ENCODE results near the gene METTL8. TPM values are rescaled to one million over a fixed set of nuclear protein-coding genes. Genes with fewer than 3 reads are reported as not detected.

Gene METTL8
- polyA plus RNA-seq, 3 donors = 3.3 to 9.8 (median 6.9) TPM

GRCh38 chr2:171365232-171365631 is 68.6 kb downstream of the METTL8 start:
- Histone ChIP-seq H3K36me3 (replicated peaks in 1 of 2; ENCODE audit: control insufficient read depth in 1 of 2, insufficient read depth in 2 of 2, low read length in 2 of 2) (no peaks in the 10 kb centered on the region), H3K27ac (ENCODE audit: low read depth in 1 of 2, low read length in 2 of 2) (no peak overlapping the region), H3K4me1 (ENCODE audit: control insufficient read depth in 1 of 2, insufficient read depth in 2 of 2, low read length in 2 of 2) (no peaks in the 10 kb centered on the region), H3K9me3 (replicated peaks in 1 of 2; ENCODE audit: control insufficient read depth in 1 of 2, insufficient read depth in 1 of 2, low read length in 2 of 2) (peaks cover 10% of the 10 kb centered on the region in 2 donors), H3K27me3 (ENCODE audit: control insufficient read depth in 2 of 2, insufficient read depth in 2 of 2, low read length in 2 of 2) (no peaks in the 10 kb centered on the region), H3K79me2 (ENCODE audit: insufficient read depth, low read length) (no peaks in the 10 kb centered on the region), H3K4me3 (replicated peaks in 1 of 3; ENCODE audit: low read depth in 2 of 3, low read length in 3 of 3) (no peak overlapping the region), H3K4me2 (replicated peaks; ENCODE audit: extremely low read depth, low read length, poor library complexity, severe bottlenecking) (no peak overlapping the region), H4K20me1 (ENCODE audit: insufficient read depth, low read length) (no peaks in the 10 kb centered on the region), H2AFZ (ENCODE audit: insufficient read depth, low read depth, low read length, poor library complexity, severe bottlenecking) (no peak overlapping the region), H3K9ac (ENCODE audit: insufficient read depth, low read length, poor library complexity, severe bottlenecking) (no peak overlapping the region)
- Mint-ChIP-seq H3K27ac (no peak overlapping the region), H3K9me3 (peaks cover 13 to 20% (median 16%) of the 10 kb centered on the region in 7 donors), H3K4me1 (no peaks in the 10 kb centered on the region), H3K4me3 (no peak overlapping the region), H3K27me3 (ENCODE audit: low read depth in 3 of 3) (peaks cover 0 to 2% (median 0%) of the 10 kb centered on the region in 3 donors), H3K36me3 (peaks cover 1 to 4% of the 10 kb centered on the region in 2 donors)
- intact Hi-C loops (cut with micrococcal nuclease) = no loop called here
- WGBS (ENCODE audit: insufficient coverage) = no CpG with 5 or more reads among the region's 7 CpGs
- DNase-seq = no peak
- no peak for TF ChIP-seq CTCF (IDR thresholded peaks at IDR 0.05)

GRCh38 chr2:171362396-171362795 is 71.4 kb downstream of the METTL8 start:
- Histone ChIP-seq H3K36me3 (replicated peaks in 1 of 2; ENCODE audit: control insufficient read depth in 1 of 2, insufficient read depth in 2 of 2, low read length in 2 of 2) (no peaks in the 10 kb centered on the region), H3K4me2 (replicated peaks; ENCODE audit: extremely low read depth, low read length, poor library complexity, severe bottlenecking) (no peak overlapping the region), H3K9ac (ENCODE audit: insufficient read depth, low read length, poor library complexity, severe bottlenecking) (no peak overlapping the region), H2AFZ (ENCODE audit: insufficient read depth, low read depth, low read length, poor library complexity, severe bottlenecking) (no peak overlapping the region), H3K4me3 (replicated peaks in 1 of 3; ENCODE audit: low read depth in 2 of 3, low read length in 3 of 3) (no peak overlapping the region), H3K27ac (ENCODE audit: low read depth in 1 of 2, low read length in 2 of 2) (no peak overlapping the region), H4K20me1 (ENCODE audit: insufficient read depth, low read length) (no peaks in the 10 kb centered on the region), H3K4me1 (ENCODE audit: control insufficient read depth in 1 of 2, insufficient read depth in 2 of 2, low read length in 2 of 2) (no peaks in the 10 kb centered on the region), H3K79me2 (ENCODE audit: insufficient read depth, low read length) (no peaks in the 10 kb centered on the region), H3K9me3 (replicated peaks in 1 of 2; ENCODE audit: control insufficient read depth in 1 of 2, insufficient read depth in 1 of 2, low read length in 2 of 2) (peaks cover 12 to 19% of the 10 kb centered on the region in 2 donors), H3K27me3 (ENCODE audit: control insufficient read depth in 2 of 2, insufficient read depth in 2 of 2, low read length in 2 of 2) (no peaks in the 10 kb centered on the region)
- Mint-ChIP-seq H3K4me1 (no peaks in the 10 kb centered on the region), H3K36me3 (peaks cover 4 to 20% of the 10 kb centered on the region in 2 donors), H3K9me3 (peaks cover 14 to 26% (median 21%) of the 10 kb centered on the region in 7 donors), H3K27me3 (ENCODE audit: low read depth in 3 of 3) (no peaks in the 10 kb centered on the region), H3K4me3 (no peak overlapping the region), H3K27ac (no peak overlapping the region)
- DNase-seq = no peak
- intact Hi-C loops (cut with micrococcal nuclease) = no loop called here
- TF ChIP-seq CTCF (IDR thresholded peaks at IDR 0.05) = no peak
- no CpG with 5 or more reads among the region's 2 CpGs for WGBS (ENCODE audit: insufficient coverage)

Measured in CD14-positive monocyte (primary cell).